Suprapubic skin (tissue), 4 donors: ENCODE measurements around the gene PAK6.

Experiments used
- CTCF ChIP-seq, 2 donors: fragments of 200-600 bp in 1 of 2; fragments of 450-650 bp in 1 of 2; sonication (generic) in 1 of 2; IDR thresholded peaks; one replicate each; pipeline ENCODE4 v1.5.1; 2016 to 2019; ENCODE audit warnings: antibody characterized with exemption in 2 of 2, mild to moderate bottlenecking in 1 of 2, moderate library complexity in 1 of 2
- EP300 ChIP-seq: sonication (generic); formaldehyde crosslinking; IDR thresholded peaks from one replicate; pipeline ENCODE4 v1.6.1; 2017; ENCODE audit warnings: antibody characterized with exemption
- POLR2AphosphoS5 ChIP-seq, 3 donors: sonication (generic); formaldehyde crosslinking; IDR thresholded peaks; one replicate each; pipeline ENCODE4 v1.6.1; 2017; ENCODE audit warnings: antibody characterized with exemption in 3 of 3

- TF ChIP-seq EP300 (no peak), CTCF (IDR thresholded peaks at IDR 0.05) (no peak), POLR2AphosphoS5 (IDR thresholded peaks at IDR 0.05) (no peak)
These were observed 78.7 kb downstream of the PAK6 start for GRCh38 chr15:40317580-40317979.
